GM19455 (cell line): ENCODE data around the gene GDNF.
"Not testable (repeated sequence)": the region's sequence is repeated elsewhere in the genome, so short reads cannot be mapped to it uniquely, and the experiment has no call there.

Experiments
- ATAC-seq: cut with Tn5 transposase; IDR thresholded peaks from one replicate; pipeline ENCODE4 v1.9.1; 2021; ENCODE audit not compliant: unreplicated experiment

GDNF gene

DNA sequence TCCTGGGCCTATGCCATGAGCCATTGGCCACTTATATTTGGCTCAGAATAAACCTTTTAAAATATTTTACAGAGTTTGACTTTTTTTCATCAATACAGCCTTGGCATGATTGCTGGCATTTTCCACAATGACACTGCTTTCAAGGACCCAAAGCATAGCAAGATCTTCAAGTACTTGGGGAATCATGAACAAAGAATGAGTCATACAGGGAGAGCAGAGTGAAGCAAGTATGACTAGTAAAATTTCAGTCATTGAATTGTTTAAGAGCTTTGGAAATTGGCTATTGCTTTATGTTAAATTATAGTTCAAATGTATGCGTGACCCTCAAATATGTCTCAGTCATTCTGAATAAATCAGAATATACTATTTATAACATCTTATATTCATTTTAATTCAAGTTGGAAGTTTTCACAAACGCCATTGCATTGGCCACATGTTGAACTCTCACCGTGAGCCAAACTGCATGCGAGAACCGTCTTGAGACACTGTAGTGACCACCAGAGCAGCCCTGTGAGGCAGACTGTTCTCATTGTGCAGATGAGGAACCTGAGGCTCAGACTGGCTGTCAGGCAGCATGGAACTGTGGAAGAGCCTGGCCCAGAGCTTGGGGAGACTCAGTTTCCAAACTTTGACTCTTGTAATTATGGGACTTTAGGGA, 52.9 kb downstream of the GDNF start:
- ATAC-seq = no peak

DNA sequence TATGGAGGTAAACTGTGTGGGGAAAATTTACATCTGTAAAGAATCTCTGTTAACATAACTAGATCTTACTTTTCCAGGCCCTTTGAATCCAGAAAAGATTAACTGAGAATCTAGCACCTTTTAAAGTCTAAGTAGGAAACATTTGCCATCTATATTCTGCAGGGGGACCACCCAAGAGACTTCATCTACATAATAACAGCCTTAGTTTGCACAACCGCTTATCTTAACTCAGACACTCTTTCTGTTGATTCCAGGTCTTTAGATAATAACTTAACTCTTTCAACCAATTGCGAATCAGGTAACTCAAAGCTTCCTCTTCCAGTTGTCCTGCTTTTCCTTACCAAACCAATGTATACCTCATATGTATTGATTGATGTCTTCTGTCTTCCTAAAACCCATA, 53.4 kb downstream of the GDNF start:
- no peak for ATAC-seq

DNA sequence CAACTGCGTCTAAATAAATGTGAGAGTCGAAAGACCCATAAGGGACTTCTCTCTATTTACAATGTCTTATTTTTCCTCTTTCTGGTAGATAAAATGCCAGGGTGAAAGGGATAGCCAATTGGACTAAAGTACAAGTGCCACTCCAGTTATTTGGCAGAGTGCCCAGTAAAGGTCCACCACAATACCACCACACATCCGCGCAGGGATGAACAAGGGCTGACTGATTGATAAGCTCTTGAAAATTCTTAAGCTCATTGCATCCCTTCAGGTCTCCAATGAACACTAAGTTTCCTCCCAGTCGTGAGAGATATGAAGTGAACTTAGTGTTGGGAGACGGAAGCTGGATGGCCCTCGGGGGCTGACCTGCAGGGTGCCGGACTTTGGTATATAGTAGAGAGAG, 58.4 kb downstream of the GDNF start:
- ATAC-seq = not testable (repeated sequence)

DNA sequence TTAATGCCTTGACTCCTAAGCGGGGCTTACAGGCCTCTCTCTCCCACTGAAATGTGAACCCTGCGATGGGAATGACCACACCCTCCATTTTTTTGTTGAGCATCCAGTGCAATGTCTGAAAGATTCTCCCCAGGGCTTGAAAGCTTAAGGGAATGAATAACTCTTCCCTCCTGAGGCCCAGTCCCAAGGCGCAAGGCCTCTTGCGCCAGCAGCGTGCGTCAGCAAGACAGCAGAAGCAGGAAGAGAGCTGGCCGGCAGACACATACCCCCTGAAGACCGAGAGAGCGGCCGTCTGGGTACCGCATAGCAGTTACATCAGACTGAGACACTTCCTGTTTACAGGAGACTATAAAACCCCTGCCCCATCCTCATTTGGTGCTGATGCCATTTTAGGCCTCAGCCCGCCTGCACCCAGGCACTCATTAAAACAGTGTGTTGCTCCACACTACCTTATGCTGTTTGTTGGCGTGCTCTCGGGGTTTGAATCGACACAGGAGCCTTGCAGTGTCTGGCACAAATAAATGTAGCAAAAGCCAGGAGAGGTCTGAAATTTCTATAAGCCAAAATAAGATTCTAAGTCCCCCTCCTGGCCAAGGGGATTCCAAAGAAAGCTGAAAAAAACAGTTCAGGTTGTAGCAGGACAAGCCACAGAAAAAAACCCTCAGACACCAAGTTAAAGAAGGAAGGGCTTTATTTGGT, 62.3 kb downstream of the GDNF start:
- no peak for ATAC-seq

DNA sequence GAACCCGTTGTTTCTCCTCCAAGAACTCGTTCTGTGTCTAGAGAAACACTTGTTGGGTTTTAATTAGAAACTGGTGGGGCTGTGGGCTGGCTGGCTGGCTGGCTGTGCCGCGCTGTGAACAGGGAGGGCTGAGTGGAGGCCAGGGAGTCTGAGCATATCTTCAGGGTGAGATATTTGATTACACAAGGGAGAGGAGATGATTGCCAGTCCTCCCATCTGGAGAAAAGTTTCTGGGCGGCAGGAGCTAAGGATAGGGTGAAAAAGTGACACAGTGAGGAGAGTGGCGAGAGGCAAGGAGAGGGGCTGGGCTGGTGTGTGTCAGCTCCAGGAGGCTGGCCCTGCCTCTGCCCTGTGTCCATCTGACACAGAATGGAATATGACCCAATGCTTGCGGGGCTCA, 63.0 kb downstream of the GDNF start:
- no peak for ATAC-seq

DNA sequence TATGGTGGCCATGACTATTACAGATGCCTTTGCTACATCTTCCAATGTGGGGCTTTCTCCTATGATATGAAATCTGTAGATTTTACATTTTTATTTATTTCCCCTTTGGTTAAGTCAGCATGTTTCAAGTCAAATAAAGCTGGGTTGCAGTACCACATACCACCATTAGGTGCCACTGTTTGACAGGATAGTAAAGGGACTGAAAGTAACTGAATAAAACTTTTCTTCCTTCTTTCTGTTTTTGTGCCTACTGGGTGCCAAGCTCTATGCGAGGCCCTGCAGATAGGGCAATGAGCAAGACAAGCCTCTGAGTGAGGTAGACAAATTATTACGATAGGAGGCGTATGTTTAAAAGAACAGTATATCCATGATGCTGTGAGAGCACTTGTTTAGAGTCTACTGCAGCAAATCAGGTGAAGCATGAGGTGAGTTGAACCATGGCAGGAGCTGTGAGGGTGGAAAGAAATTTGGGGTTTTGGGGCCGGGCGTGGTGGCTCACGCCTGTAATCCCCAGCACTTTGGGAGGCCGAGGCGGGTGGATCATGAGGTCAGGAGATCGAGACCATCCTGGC, 64.8 kb downstream of the GDNF start:
- no peak for ATAC-seq

DNA sequence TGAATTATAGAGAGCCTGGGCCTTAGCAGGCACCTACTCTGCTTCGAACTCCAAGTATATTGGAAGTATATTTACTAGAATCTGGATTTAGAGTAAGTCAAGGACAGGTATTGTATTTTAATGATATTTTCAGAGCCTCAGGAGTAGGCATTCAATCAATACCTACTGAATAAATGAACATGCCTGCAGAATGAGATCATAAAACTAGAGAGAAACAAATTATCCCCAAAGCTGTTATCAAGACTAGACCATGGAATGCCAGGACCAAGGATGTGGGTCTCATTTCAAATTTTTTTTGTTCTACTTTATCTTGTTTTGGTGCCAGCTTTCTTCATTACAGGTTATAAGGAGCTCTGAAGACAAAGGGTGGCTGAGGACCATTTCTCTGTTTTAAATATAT, 66.0 kb downstream of the GDNF start:
- ATAC-seq = no peak

DNA sequence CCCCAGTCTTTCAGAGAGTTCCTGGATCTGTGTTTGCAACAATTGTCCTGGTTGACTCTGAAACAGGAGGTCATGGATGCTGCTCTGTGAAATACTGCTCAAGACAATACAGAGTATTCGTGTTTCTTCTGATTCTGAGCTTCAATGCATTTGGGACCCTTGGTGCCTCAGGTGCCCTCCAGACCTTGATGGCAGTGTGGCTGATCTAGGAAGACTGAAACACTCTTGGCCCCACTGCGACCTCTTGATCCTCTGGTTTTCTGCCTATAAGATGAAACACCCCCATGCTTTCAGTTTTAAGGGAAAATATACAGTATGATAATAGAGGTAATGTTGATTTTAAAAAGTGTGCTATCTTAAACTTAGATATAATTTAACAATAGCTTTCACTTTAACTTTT, 67.6 kb downstream of the GDNF start:
- no peak for ATAC-seq

DNA sequence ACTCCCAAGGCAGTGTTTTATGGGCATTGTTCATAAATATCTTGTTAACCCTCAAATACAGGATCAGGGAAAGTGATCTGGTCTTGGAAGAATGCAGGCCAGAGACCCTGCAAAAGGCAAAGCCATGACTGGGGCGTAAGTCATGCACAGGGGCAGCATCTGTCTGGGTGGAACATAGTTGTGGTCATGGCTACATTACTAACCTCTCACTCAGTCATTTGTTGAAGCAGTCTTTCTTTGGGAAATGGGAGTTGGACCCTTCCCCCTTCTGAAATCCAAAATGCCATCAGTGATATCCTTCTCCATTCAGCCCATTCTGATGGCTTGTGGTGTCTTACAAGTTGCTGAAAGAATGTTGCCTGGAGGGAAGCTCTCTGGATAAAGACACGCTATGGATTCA, 68.1 kb downstream of the GDNF start:
- ATAC-seq = no peak

DNA sequence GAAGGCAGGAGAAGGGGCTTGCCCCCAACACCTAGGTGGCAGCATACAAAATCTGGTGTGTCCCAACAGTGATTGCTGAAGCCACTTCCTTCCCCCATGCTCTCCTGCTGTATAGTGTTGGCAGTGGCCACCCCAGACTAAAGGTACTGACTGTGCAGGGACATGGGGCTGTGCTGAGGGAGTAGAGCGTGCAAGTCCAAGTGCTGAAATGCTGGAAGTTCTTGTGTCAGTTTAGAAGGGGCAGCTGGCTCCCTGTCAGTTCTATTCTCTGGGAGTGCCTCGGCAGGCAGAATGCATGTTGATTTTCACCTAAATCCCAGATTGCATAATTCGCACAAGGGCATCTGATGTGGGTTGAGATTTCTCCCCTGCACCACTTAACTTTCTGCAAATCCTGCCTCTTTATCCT, 68.6 kb downstream of the GDNF start:
- ATAC-seq = no peak

DNA sequence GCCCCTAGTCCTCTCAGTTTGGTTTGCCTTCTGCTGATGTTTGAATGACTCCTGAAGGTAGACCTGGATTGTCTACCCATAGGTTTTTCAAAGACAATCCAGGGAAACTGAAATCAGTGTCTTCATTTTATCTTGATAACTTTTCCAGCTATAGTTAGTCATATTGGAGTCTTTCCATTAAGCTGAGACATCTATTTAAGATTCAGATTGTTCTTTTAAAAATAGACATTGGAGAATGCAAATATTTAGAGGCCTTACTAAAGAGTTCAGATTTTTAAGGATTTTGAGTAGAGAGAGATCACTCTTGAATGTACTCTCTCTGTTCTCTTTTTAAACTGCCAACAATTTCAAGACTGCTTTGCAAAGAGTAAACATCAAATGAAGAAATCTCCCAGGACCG, 69.1 kb downstream of the GDNF start:
- ATAC-seq = no peak

DNA sequence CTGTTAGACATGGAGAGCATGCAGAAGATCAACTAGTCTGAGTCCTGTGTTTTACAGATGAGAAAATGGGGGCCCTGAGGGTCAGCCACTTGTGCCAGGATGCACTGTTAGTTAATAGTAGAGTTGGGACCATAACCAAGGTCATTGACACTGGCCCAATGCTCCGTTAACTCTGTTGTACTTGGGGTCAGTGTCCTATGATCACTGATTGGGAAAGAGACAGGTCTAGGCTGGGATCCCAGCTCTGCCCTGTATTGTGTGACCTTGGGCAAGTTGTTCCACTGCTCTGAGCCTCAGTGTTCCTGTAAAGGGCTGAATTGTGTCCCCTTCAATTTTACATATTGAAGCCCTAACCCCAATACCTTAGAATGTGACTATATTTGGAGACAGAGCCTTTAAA, 70.0 kb downstream of the GDNF start:
- no peak for ATAC-seq

DNA sequence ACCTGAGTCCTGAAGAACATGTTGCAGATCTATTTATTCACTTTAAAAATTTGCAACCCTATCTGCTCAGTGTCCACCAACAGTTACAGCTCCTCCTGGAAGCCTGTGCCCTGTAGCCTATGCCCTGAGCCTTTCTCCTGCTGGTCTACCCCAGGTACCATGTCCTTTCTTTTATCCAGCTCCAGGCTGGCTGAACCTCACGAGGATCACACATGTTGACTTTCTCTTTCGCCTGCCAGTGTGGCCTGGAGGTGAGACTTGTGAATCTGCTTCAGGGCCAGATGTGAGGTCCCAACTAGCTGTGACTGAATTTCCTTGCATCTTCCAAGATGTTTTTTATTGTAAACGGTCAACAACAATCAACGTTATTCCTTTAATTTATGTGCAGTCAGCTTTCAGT, 70.7 kb downstream of the GDNF start:
- ATAC-seq = no peak

DNA sequence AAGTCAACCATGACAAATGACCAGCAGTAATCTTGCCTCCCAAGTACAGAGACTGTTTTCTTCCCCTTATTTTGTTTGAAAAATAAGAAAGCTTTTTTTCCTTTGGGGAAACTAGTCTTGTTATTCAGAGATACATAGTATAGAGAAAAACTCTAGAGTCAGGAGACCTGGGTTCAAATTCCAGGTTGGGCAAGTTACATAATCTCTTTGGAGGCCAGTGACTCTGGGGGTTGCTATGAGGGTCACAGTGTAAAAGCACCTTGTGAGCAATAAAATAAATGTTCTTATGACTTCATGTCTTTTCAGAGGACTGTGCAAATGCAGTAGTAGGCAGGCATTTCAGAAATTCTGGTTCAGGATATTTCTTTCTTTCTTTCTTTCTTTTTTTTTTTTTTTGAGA, 71.5 kb downstream of the GDNF start:
- no peak for ATAC-seq

DNA sequence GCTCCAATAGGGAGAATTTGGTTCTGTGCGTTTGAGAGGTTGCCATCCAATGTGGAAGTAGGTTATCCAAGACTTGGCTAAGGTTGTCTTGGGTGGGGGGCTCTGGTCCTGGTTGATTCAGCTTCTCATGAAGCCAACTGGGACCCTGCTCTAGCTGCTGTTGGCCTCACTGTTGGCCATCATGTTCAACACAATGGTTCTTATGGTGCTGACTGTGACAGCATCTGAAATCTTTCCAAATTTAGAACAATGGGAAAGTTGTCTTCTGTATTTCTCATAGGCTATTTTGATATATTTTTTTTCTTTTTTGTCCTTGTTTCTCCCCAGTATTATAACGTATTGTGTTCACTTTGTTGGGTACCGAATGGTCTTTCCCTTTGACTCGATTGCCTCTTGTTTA, 71.9 kb downstream of the GDNF start:
- ATAC-seq = no peak

DNA sequence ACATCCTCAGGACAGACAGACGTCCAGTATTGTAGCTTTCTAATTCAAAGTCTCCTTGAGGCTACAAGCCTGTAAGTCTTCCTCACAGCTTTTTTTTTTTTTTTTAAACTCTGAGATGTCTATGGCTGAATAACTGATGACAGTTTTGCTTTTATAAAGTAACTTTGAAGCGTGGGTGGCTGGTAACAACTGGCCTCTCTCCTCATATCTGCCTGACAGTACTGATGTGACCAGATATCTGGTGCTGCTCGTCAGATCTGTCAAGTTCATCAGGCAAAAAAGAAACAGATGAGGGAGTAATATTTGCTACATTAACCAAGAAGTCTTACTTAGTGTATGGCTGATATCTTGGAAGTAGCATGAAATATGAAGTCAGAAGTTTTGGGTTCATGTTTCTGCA, 72.6 kb downstream of the GDNF start:
- ATAC-seq = no peak
